ENCODE results near the gene GFM2.
"Not testable (repeated sequence)": the region's sequence is repeated elsewhere in the genome, so short reads cannot be mapped to it uniquely, and the experiment has no call there.

GFM2 gene

GRCh38 chr5:74766849-74767578 lies at the start of gene GFM2, which contains the start of gene NSA2:
Gene GFM2 (minus strand): TSS chr5:74767117. CDS start chr5:74763742, 3,375 bp downstream.
Gene NSA2 (plus strand): TSS chr5:74767249. CDS start chr5:74767361, 112 bp downstream.
- DNase-seq (ENCODE audit: low spot score) = peak; percentile 94

- DNase-seq (ENCODE audit: low spot score) = no peak
These were observed 44.0 kb upstream of the GFM2 start for GRCh38 chr5:74810915-74811314.

GRCh38 chr5:74801941-74802340 lies 35.0 kb upstream of the GFM2 start:
- no peak for DNase-seq (ENCODE audit: low spot score)

- DNase-seq (ENCODE audit: low spot score) = no peak
These were observed 34.3 kb upstream of the GFM2 start for GRCh38 chr5:74801197-74801596.

GRCh38 chr5:74798977-74799911 lies 32.3 kb upstream of the GFM2 start:
- peak; percentile 74 for DNase-seq (ENCODE audit: low spot score)

- not testable (repeated sequence) for DNase-seq (ENCODE audit: low spot score)
These were observed 24.8 kb upstream of the GFM2 start for GRCh38 chr5:74791669-74792068.

GRCh38 chr5:74787424-74787823 lies 20.5 kb upstream of the GFM2 start:
- DNase-seq (ENCODE audit: low spot score) = no peak

GRCh38 chr5:74786851-74787250 lies 19.9 kb upstream of the GFM2 start:
- DNase-seq (ENCODE audit: low spot score) = no peak

GRCh38 chr5:74778609-74779008 lies 11.7 kb upstream of the GFM2 start:
- no peak for DNase-seq (ENCODE audit: low spot score)

- DNase-seq (ENCODE audit: low spot score) = no peak
These were observed 5.4 kb upstream of the GFM2 start for GRCh38 chr5:74772359-74772758.

- DNase-seq (ENCODE audit: low spot score) = no peak
These were observed 629 bp upstream of the GFM2 start for GRCh38 chr5:74767579-74767913.

- peak; percentile 47 for DNase-seq (ENCODE audit: low spot score)
These were observed 484 bp downstream of the GFM2 start for GRCh38 chr5:74766418-74766848.

GRCh38 chr5:74765929-74766328 lies 988 bp downstream of the GFM2 start:
- no peak for DNase-seq (ENCODE audit: low spot score)

- DNase-seq (ENCODE audit: low spot score) = no peak
These were observed 1.7 kb downstream of the GFM2 start for GRCh38 chr5:74765201-74765600.

GRCh38 chr5:74763504-74763903 lies 3.4 kb downstream of the GFM2 start:
- DNase-seq (ENCODE audit: low spot score) = no peak

GRCh38 chr5:74762599-74762998 lies 4.3 kb downstream of the GFM2 start:
- no peak for DNase-seq (ENCODE audit: low spot score)

GRCh38 chr5:74761241-74761640 lies 5.7 kb downstream of the GFM2 start:
- no peak for DNase-seq (ENCODE audit: low spot score)

- DNase-seq (ENCODE audit: low spot score) = not testable (repeated sequence)
These were observed 18.2 kb downstream of the GFM2 start for GRCh38 chr5:74748742-74749141.

- no peak for DNase-seq (ENCODE audit: low spot score)
These were observed 28.5 kb downstream of the GFM2 start for GRCh38 chr5:74738406-74738805.

- DNase-seq (ENCODE audit: low spot score) = peak; percentile 35
These were observed 30.2 kb downstream of the GFM2 start for GRCh38 chr5:74736759-74737158.

GRCh38 chr5:74725331-74725730 lies 41.6 kb downstream of the GFM2 start:
- DNase-seq (ENCODE audit: low spot score) = no peak

GRCh38 chr5:74722271-74722670 lies 44.6 kb downstream of the GFM2 start:
- DNase-seq (ENCODE audit: low spot score) = no peak

GRCh38 chr5:74717596-74717995 lies 49.3 kb downstream of the GFM2 start:
- DNase-seq (ENCODE audit: low spot score) = no peak

All from putamen (tissue), 1 donor.